ENCODE results near the gene CWC15.

Gene CWC15

GRCh38 chr11:94998285-94998684 lies 24.9 kb upstream of the CWC15 start:
- no peak for DNase-seq (ENCODE audit: low spot score)
- TF ChIP-seq CTCF (IDR thresholded peaks at IDR 0.05; ENCODE audit: extremely low read depth, missing control alignments) = no peak

- no peak for TF ChIP-seq CTCF (IDR thresholded peaks at IDR 0.05; ENCODE audit: extremely low read depth, missing control alignments)
- DNase-seq (ENCODE audit: low spot score) = no peak
Measured at GRCh38 chr11:94997437-94997836, 24.1 kb upstream of the CWC15 start.

- DNase-seq (ENCODE audit: low spot score) = no peak
- no peak for TF ChIP-seq CTCF (IDR thresholded peaks at IDR 0.05; ENCODE audit: extremely low read depth, missing control alignments)
Measured at GRCh38 chr11:94993400-94993943, 20.1 kb upstream of the CWC15 start.

GRCh38 chr11:94988748-94989147 lies 15.4 kb upstream of the CWC15 start:
- no peak for TF ChIP-seq CTCF (IDR thresholded peaks at IDR 0.05; ENCODE audit: extremely low read depth, missing control alignments)
- no peak for DNase-seq (ENCODE audit: low spot score)

GRCh38 chr11:94987378-94987777 lies 14.0 kb upstream of the CWC15 start:
- DNase-seq (ENCODE audit: low spot score) = no peak
- TF ChIP-seq CTCF (IDR thresholded peaks at IDR 0.05; ENCODE audit: extremely low read depth, missing control alignments) = no peak

- no peak for TF ChIP-seq CTCF (IDR thresholded peaks at IDR 0.05; ENCODE audit: extremely low read depth, missing control alignments)
Measured at GRCh38 chr11:94975599-94975998, 2.2 kb upstream of the CWC15 start.

GRCh38 chr11:94974178-94974577 lies 822 bp upstream of the CWC15 start:
- DNase-seq (ENCODE audit: low spot score) = no peak
- TF ChIP-seq CTCF (IDR thresholded peaks at IDR 0.05; ENCODE audit: extremely low read depth, missing control alignments) = no peak

More at GRCh38 chr11:94975599-94975998, 2.2 kb upstream of the CWC15 start:
- DNase-seq (ENCODE audit: low spot score) = no peak

Data from GM20000 (cell line).